ENCODE results near the gene PTPN2.
"Not testable (repeated sequence)": the region's sequence is repeated elsewhere in the genome, so short reads cannot be mapped to it uniquely, and the experiment has no call there.

PTPN2 gene
- total RNA-seq: 34.0 to 180 (median 47.9) reads per million in 17 experiments

- peak; percentile 97 to 98 (median 97) for DNase-seq
Observed at GRCh38 chr18:12883684-12884405, at the start of gene PTPN2. PTPN2 (minus strand) TSS chr18:12884237; CDS start chr18:12884141, 96 bp downstream.

- no peak for DNase-seq
Observed at GRCh38 chr18:12933327-12933726, 49.3 kb upstream of the PTPN2 start.

GRCh38 chr18:12930908-12931307 lies 46.9 kb upstream of the PTPN2 start:
- no peak for DNase-seq

- DNase-seq: no peak
Observed at GRCh38 chr18:12930376-12930775, 46.3 kb upstream of the PTPN2 start.

GRCh38 chr18:12929477-12930083 lies 45.5 kb upstream of the PTPN2 start:
- DNase-seq: no peak

- DNase-seq: no peak
Observed at GRCh38 chr18:12928641-12929040, 44.6 kb upstream of the PTPN2 start.

- no peak for DNase-seq
Observed at GRCh38 chr18:12928206-12928605, 44.2 kb upstream of the PTPN2 start.

GRCh38 chr18:12924616-12925015 lies 40.6 kb upstream of the PTPN2 start:
- DNase-seq: no peak

- DNase-seq: no peak
Observed at GRCh38 chr18:12922266-12922665, 38.2 kb upstream of the PTPN2 start.

- no peak for DNase-seq
Observed at GRCh38 chr18:12921178-12921577, 37.1 kb upstream of the PTPN2 start.

- DNase-seq: no peak
Observed at GRCh38 chr18:12911929-12912703, 28.1 kb upstream of the PTPN2 start.

- DNase-seq: peak; percentile 22 to 72 (median 50)
Observed at GRCh38 chr18:12911025-12911928, 27.2 kb upstream of the PTPN2 start.

GRCh38 chr18:12908706-12909105 lies 24.7 kb upstream of the PTPN2 start:
- DNase-seq: no peak

- no peak for DNase-seq
Observed at GRCh38 chr18:12907258-12907925, 23.4 kb upstream of the PTPN2 start.

- DNase-seq: no peak
Observed at GRCh38 chr18:12906773-12907172, 22.7 kb upstream of the PTPN2 start.

GRCh38 chr18:12906119-12906518 lies 22.1 kb upstream of the PTPN2 start:
- DNase-seq: no peak

GRCh38 chr18:12904012-12904516 lies 20.0 kb upstream of the PTPN2 start:
- no peak for DNase-seq

- DNase-seq: not testable (repeated sequence)
Observed at GRCh38 chr18:12901208-12901607, 17.2 kb upstream of the PTPN2 start.

GRCh38 chr18:12896784-12897333 lies 12.8 kb upstream of the PTPN2 start:
- peak in 2 of 4 experiments; percentile 16 to 29 for DNase-seq

GRCh38 chr18:12895626-12896025 lies 11.6 kb upstream of the PTPN2 start:
- DNase-seq: peak in 1 of 4 experiments; percentile 32

- no peak for DNase-seq
Observed at GRCh38 chr18:12895014-12895413, 11.0 kb upstream of the PTPN2 start.

Data from suppressor macrophage (primary cell).